Measurements from ENCODE around the gene ATF7.

The ATF7 gene

DNA sequence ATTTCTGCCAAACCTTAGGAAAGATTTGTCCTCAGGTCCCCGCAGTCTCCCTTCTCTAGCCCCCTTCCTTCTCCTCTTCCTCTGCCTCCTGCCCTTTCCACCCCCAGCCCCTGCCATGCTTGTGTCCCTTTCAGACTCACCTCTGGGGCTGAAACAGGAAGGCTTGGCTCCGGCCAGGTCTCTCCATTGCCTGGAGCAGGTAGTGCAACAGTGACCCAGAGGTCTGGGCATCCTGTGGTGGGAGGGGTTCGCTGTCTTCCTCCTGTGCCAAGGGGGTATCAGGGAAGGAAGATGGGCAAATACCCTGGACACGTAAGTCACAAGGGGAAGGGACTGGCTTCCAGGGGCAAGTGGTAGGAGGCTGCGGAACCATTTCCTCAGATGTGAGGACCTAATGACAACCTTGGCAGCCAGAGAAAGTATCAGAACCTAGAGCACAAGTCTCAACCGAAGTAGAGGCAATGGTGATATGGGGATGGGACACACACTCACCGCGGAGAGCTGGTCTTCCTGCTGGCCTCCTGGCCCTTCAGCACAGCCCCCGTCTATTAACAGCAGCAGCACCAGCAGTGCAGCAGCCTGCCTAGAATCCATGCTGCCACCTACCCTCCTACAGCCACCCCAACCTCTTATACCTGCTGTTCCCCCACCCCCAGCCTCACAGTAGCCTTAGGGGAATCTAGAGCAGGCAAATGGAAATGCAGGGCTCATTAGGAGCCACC, 119.1 kb downstream of the ATF7 start, which contains the start of gene NPFF:
Gene NPFF (minus strand): TSS at position 604 of the 722 bp plus-strand sequence. CDS start 10 bp downstream, at position 594.
- H3F3A ChIP-seq (ENCODE audit: control insufficient read depth, insufficient read depth): peaks cover 3% of the 10 kb centered on the region; the same call in 1 of the 2 replicates
- peaks cover 14% of the 10 kb centered on the region for H3K4me1 ChIP-seq (ENCODE audit: control insufficient read depth, low read length)
- no peaks in the 10 kb centered on the region for H3K9me3 ChIP-seq (ENCODE audit: control insufficient read depth, insufficient read depth, low read length)
- H3K4me2 ChIP-seq (ENCODE audit: low read length): no peak within 1 kb of the TSS
- H3K79me2 ChIP-seq (ENCODE audit: control insufficient read depth, low read length): peaks cover 13% of the 10 kb centered on the region
- H3K27ac ChIP-seq (ENCODE audit: low read depth, low read length): no peak within 1 kb of the TSS
- TF ChIP-seq, protein P1, sequence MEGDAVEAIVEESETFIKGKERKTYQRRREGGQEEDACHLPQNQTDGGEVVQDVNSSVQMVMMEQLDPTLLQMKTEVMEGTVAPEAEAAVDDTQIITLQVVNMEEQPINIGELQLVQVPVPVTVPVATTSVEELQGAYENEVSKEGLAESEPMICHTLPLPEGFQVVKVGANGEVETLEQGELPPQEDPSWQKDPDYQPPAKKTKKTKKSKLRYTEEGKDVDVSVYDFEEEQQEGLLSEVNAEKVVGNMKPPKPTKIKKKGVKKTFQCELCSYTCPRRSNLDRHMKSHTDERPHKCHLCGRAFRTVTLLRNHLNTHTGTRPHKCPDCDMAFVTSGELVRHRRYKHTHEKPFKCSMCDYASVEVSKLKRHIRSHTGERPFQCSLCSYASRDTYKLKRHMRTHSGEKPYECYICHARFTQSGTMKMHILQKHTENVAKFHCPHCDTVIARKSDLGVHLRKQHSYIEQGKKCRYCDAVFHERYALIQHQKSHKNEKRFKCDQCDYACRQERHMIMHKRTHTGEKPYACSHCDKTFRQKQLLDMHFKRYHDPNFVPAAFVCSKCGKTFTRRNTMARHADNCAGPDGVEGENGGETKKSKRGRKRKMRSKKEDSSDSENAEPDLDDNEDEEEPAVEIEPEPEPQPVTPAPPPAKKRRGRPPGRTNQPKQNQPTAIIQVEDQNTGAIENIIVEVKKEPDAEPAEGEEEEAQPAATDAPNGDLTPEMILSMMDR (IDR thresholded peaks at IDR 0.05; ENCODE audit: low read depth, low read length, poor library complexity, severe bottlenecking): no peak
- TF ChIP-seq EZH2phosphoT487 (IDR thresholded peaks at IDR 0.05; ENCODE audit: borderline replicate concordance, low read length): no peak
- H3K36me3 ChIP-seq (ENCODE audit: control insufficient read depth, low read length): peaks cover 23% of the 10 kb centered on the region; the same call in 1 of the 2 replicates
- H4K20me1 ChIP-seq (ENCODE audit: control insufficient read depth, insufficient read depth, low read depth, low read length): no peaks in the 10 kb centered on the region
- no peak within 1 kb of the TSS for H3K4me3 ChIP-seq (ENCODE audit: low read length)
- no peaks in the 10 kb centered on the region for H3K9me2 ChIP-seq (replicated peaks; ENCODE audit: control insufficient read depth, low read length)
- H3K27me3 ChIP-seq (ENCODE audit: control insufficient read depth, low read length): no peaks in the 10 kb centered on the region

DNA sequence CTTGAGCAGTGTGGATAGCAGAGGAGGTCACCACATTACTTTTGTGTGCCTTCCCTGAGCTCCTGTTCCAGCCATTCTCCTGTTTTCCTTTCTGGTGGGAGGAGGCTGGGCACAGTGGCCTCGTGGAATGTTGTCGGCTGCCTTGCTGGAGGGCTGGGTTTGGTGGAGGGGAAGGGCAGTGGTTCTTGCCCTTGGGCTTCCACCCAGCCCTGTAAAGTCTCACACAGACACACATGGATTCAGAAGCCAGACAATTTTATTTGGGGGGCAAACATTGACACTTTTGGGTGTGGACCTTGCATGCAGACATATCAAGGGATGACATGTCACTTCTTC, 119.8 kb downstream of the ATF7 start:
- H3K27me3 ChIP-seq (ENCODE audit: control insufficient read depth, low read length): no peaks in the 10 kb centered on the region

DNA sequence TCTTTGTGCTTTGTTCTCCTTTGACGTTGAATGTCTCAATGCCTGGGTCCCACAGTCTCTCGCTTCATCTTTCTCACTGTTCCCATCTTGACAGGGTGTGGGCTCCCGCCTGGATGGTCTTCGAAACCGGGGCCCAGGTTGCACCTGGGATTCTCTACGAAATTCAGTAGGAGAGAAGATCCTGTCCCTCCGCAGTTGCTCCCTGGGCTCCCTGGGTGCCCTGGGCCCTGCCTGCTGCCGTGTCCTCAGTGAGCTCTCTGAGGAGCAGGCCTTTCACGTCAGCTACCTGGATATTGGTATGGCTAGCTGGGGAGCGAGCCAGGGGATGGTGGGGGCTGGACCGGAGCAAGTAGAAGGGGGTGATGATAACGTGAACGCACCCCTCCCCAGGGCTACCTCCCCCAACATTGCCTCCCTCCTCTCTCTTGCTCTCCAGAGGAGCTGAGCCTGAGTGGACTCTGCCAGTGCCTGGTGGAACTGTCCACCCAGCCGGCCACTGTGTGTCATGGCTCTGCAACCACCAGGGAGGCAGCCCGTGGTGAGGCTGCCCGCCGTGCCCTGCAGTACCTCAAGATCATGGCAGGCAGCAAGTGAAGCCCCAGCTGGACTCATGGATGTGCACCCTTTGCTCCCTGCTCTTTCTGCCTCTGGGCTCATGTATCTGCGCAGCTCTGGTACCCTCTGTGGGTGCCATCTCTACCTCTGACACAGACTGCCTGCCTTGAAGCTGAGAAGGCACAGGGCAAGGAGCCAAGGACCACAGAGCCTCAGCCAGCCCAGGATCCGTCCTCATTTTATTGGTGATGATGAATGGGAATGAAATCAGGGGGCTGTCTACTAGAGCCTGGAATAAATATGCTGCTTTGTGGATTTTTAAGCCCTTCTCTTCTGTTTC, 120.4 kb downstream of the ATF7 start:
- H3K36me3 ChIP-seq (ENCODE audit: control insufficient read depth, low read length): peaks cover 23% of the 10 kb centered on the region; the same call in 1 of the 2 replicates
- no peaks in the 10 kb centered on the region for H3K9me3 ChIP-seq (ENCODE audit: control insufficient read depth, insufficient read depth, low read length)
- H3K27ac ChIP-seq (ENCODE audit: low read depth, low read length): no peak overlapping the region
- peaks cover 20% of the 10 kb centered on the region for H3K4me1 ChIP-seq (ENCODE audit: control insufficient read depth, low read length)
- H3K79me2 ChIP-seq (ENCODE audit: control insufficient read depth, low read length): peaks cover 19% of the 10 kb centered on the region
- no peak overlapping the region for H3K4me2 ChIP-seq (ENCODE audit: low read length)
- peaks cover 3% of the 10 kb centered on the region; the same call in 1 of the 2 replicates for H3F3A ChIP-seq (ENCODE audit: control insufficient read depth, insufficient read depth)
- no peak overlapping the region for H3K4me3 ChIP-seq (ENCODE audit: low read length)
- H4K20me1 ChIP-seq (ENCODE audit: control insufficient read depth, insufficient read depth, low read depth, low read length): no peaks in the 10 kb centered on the region
- no peaks in the 10 kb centered on the region for H3K9me2 ChIP-seq (replicated peaks; ENCODE audit: control insufficient read depth, low read length)
- no peaks in the 10 kb centered on the region for H3K27me3 ChIP-seq (ENCODE audit: control insufficient read depth, low read length)
- no peak for TF ChIP-seq EZH2phosphoT487 (IDR thresholded peaks at IDR 0.05; ENCODE audit: borderline replicate concordance, low read length)
- TF ChIP-seq, protein P1 (IDR thresholded peaks at IDR 0.05; ENCODE audit: low read depth, low read length, poor library complexity, severe bottlenecking): no peak

More for the DNA sequence above, 119.8 kb downstream of the ATF7 start:
- Histone ChIP-seq H3K36me3 (ENCODE audit: control insufficient read depth, low read length) (peaks cover 23% of the 10 kb centered on the region; the same call in 1 of the 2 replicates), H3K9me2 (replicated peaks; ENCODE audit: control insufficient read depth, low read length) (no peaks in the 10 kb centered on the region), H3K4me1 (ENCODE audit: control insufficient read depth, low read length) (peaks cover 20% of the 10 kb centered on the region), H3K4me3 (ENCODE audit: low read length) (no peak overlapping the region), H3F3A (ENCODE audit: control insufficient read depth, insufficient read depth) (peaks cover 3% of the 10 kb centered on the region; the same call in 1 of the 2 replicates), H4K20me1 (ENCODE audit: control insufficient read depth, insufficient read depth, low read depth, low read length) (no peaks in the 10 kb centered on the region), H3K79me2 (ENCODE audit: control insufficient read depth, low read length) (peaks cover 19% of the 10 kb centered on the region), H3K27ac (ENCODE audit: low read depth, low read length) (no peak overlapping the region), H3K4me2 (ENCODE audit: low read length) (no peak overlapping the region), H3K9me3 (ENCODE audit: control insufficient read depth, insufficient read depth, low read length) (no peaks in the 10 kb centered on the region)
- TF ChIP-seq, protein P1 (IDR thresholded peaks at IDR 0.05; ENCODE audit: low read depth, low read length, poor library complexity, severe bottlenecking): no peak
- no peak for TF ChIP-seq EZH2phosphoT487 (IDR thresholded peaks at IDR 0.05; ENCODE audit: borderline replicate concordance, low read length)

Data from DOHH2 (cell line).